Activated CD4-positive, alpha-beta T cell treated with anti-CD3 and anti-CD28 coated beads, Interleukin-2, amount 10 ng/mL, durations not matched to agents 24 days and 14 days (primary cell): ENCODE results near the gene ATF1. TPM values are rescaled to one million over a fixed set of nuclear protein-coding genes. Genes with fewer than 3 reads are reported as not detected.

ENCODE experiments used
- DNase-seq: peaks from one replicate; pipeline ENCODE4 v3.0.0; 2022
- H3K27ac Mint-ChIP-seq: one replicate; pipeline ENCODE4 v1.8.0; 2022; ENCODE audit warnings: mild to moderate bottlenecking, mixed read lengths
- H3K27me3 Mint-ChIP-seq: one replicate; pipeline ENCODE4 v1.8.0; 2022; ENCODE audit warnings: mixed read lengths
- H3K36me3 Mint-ChIP-seq: one replicate; pipeline ENCODE4 v1.8.0; 2022; ENCODE audit warnings: low read depth, mild to moderate bottlenecking, mixed read lengths
- H3K4me1 Mint-ChIP-seq: one replicate; pipeline ENCODE4 v1.8.0; 2021; ENCODE audit warnings: mixed read lengths
- H3K4me3 Mint-ChIP-seq: one replicate; pipeline ENCODE4 v1.8.0; 2022; ENCODE audit warnings: mild to moderate bottlenecking, moderate library complexity, mixed read lengths
- H3K9me3 Mint-ChIP-seq: one replicate; pipeline ENCODE4 v1.8.0; 2021; ENCODE audit warnings: mixed read lengths
- intact Hi-C: fragments of 100-400 bp; cut with micrococcal nuclease; formaldehyde crosslinking; loops from one replicate; pipeline ENCODE4 v1.15.1; 2023
- total RNA-seq: library from RNA; stranded (reverse); gene quantifications from 2 replicates; pipeline ENCODE4 v1.2.3, GENCODE V29; 2022

Gene ATF1
- total RNA-seq, 1 donor from 2014 or later = 67.6 TPM

DNA sequence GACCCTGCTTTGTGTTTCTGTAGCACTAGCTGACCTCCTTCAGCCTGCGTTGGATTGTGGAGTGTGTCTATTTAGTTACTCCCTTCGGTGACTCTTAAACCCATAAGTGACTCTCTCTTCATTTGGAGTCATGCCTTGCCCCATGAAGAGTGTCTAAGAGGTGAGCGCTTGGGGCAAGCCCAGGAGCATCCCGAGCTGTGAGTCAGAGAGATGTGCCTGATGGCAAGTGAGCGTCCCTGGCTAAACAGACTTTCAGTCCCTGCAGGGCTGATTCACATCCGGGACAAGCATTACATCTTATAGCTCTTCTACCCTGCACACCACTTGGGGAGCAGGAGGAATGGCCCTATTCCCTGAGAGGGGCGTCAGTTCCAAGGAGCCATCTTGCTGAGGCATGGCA, 24.3 kb upstream of the ATF1 start:
- DNase-seq = no peak
- no peak overlapping the region for H3K27ac Mint-ChIP-seq
- H3K9me3 Mint-ChIP-seq = no peaks in the 10 kb centered on the region

DNA sequence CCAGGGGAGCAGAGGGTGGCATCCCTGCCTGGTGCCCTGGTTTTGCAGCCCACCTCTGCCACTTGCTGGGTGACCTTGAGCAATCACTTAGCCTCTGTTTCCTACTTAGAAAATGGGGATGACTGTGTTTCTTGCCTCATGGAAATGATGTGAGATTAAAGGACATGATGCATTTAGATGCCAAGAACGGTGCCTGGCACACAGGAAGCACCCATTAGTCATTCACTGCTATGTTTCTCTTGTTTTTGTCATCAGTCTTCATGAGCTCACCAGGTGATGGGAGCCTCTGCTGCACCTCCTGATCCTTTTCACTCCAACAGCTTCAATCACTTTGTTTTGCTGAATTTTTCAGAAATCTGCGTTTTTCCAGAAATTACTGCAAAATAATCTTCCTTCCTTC, 23.6 kb upstream of the ATF1 start:
- Mint-ChIP-seq H3K36me3 (peaks cover 49% of the 10 kb centered on the region), H3K4me1 (no peaks in the 10 kb centered on the region), H3K9me3 (no peaks in the 10 kb centered on the region), H3K27me3 (no peaks in the 10 kb centered on the region), H3K27ac (no peak overlapping the region), H3K4me3 (no peak overlapping the region)
- intact Hi-C loops = no loop called here
- DNase-seq = no peak

More for the DNA sequence above, 24.3 kb upstream of the ATF1 start:
- Mint-ChIP-seq H3K27me3 (no peaks in the 10 kb centered on the region), H3K4me1 (no peaks in the 10 kb centered on the region), H3K4me3 (no peak overlapping the region), H3K36me3 (peaks cover 55% of the 10 kb centered on the region)
- intact Hi-C loops = no loop called here

DNA sequence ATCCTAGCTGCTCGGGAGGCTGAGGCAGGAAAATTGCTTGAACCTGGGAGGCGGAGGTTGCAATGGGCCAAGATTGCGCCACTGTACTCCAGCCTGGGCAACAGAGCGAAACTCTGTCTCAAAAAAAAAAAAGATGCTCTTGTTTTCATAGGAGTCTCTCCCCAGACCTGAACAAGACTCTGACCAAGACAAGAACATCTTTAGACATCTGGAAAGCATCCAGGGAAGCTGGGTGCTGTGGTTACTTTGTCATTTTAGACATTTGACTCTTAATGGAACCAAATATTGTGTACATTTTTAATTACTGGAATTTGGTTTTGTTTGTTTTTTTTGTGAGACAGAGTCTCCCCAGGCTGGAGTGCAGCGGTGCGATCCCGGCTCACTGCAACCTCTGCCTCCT, 21.1 kb upstream of the ATF1 start:
- H3K9me3 Mint-ChIP-seq = no peaks in the 10 kb centered on the region
- H3K27me3 Mint-ChIP-seq = no peaks in the 10 kb centered on the region
- no peak overlapping the region for H3K4me3 Mint-ChIP-seq
- peaks cover 46% of the 10 kb centered on the region for H3K36me3 Mint-ChIP-seq
- intact Hi-C loops = no loop called here
- DNase-seq = no peak
- no peak overlapping the region for H3K27ac Mint-ChIP-seq
- no peaks in the 10 kb centered on the region for H3K4me1 Mint-ChIP-seq

DNA sequence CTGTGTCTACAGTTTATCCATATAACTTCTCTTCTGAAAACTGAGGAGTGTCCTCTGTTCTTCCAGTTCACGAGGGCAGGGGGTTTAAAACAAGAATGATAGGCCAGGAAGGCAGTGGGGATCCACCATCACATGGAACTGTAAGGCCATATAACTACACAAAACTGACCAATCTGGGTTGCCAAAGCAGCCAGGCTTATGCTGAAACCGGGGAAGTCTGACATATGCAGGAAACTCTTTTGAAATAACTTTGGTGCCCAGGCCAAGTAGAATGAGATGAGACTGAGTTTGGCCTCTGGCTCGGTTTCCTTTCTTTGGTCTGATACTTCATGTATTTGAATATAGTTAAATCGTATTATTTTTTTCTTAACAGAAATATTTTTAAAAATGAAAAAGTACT, 18.0 kb upstream of the ATF1 start:
- Mint-ChIP-seq H3K4me3 (no peak overlapping the region), H3K27me3 (no peaks in the 10 kb centered on the region), H3K9me3 (no peaks in the 10 kb centered on the region), H3K4me1 (no peaks in the 10 kb centered on the region), H3K27ac (no peak overlapping the region), H3K36me3 (peaks cover 39% of the 10 kb centered on the region)
- intact Hi-C loops = no loop called here
- no peak for DNase-seq

DNA sequence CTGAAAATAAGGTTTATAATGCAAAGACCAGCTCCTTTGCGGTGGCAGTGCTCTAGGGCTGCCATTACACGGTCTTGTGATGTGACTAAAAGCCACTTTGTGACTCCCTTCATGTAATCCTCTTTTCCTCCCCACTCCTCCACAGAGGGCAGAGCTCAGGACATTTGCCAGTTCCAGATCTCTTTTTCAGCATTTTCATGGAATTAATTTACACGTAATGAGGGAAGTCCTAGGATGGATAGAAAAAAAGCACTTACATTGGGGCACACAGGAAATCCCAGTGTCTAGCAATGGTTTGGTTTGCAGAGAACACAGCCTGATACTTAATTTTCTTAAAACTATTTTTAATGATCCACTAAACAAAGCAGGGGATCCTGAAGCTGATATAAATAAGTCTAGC, 17.5 kb upstream of the ATF1 start:
- no peaks in the 10 kb centered on the region for H3K4me1 Mint-ChIP-seq
- no peak overlapping the region for H3K27ac Mint-ChIP-seq
- H3K27me3 Mint-ChIP-seq = no peaks in the 10 kb centered on the region
- peaks cover 33% of the 10 kb centered on the region for H3K36me3 Mint-ChIP-seq
- intact Hi-C loops = no loop called here
- no peaks in the 10 kb centered on the region for H3K9me3 Mint-ChIP-seq
- no peak overlapping the region for H3K4me3 Mint-ChIP-seq
- DNase-seq = no peak

DNA sequence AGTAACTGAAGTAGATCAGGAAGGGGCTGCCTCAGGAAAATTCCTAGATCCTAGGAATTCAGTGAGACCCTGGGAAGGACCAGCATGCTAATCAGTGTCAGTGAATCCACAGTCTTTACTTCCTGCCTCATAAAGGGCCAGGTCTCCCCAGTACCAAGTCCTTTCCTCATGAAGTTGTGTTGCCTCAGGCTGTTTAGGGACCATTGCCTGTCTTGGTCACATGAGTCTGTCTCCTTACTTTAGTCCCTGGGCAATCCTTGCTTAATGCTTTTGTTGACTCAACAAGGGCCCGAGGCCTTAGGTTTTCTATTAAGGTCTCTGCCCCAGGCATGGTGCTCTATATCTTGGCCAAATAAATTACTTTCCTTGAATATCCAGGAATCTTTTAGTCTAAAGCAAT, 16.1 kb upstream of the ATF1 start:
- DNase-seq = no peak
- Mint-ChIP-seq H3K4me3 (no peak overlapping the region), H3K27ac (no peak overlapping the region), H3K4me1 (no peaks in the 10 kb centered on the region), H3K27me3 (no peaks in the 10 kb centered on the region), H3K9me3 (no peaks in the 10 kb centered on the region), H3K36me3 (peaks cover 25% of the 10 kb centered on the region)
- intact Hi-C loops = no loop called here

DNA sequence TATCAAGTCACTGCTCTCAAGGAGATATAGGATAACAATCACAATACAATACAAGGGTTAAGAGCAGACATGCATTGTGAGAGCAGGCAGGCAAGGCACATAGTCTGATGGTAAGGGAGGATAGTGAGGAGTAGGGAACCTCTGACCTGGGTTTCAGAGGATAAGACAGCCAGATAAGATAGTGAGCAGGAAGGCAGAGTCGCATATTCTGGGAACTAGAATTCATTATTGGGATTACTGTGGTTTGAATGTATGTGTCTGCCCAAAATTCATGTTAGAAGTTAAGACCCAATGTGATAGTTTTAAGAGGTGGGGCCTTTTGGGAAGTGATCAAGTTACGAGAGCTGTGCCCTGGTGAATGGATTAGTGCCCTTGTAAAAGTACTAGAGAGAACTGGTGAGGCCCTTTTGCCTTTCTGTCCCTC, 14.4 kb upstream of the ATF1 start:
- H3K4me1 Mint-ChIP-seq = no peaks in the 10 kb centered on the region
- peaks cover 21% of the 10 kb centered on the region for H3K36me3 Mint-ChIP-seq
- intact Hi-C loops = no loop called here
- H3K27ac Mint-ChIP-seq = no peak overlapping the region
- no peak for DNase-seq
- H3K4me3 Mint-ChIP-seq = no peak overlapping the region
- no peaks in the 10 kb centered on the region for H3K9me3 Mint-ChIP-seq
- no peaks in the 10 kb centered on the region for H3K27me3 Mint-ChIP-seq

DNA sequence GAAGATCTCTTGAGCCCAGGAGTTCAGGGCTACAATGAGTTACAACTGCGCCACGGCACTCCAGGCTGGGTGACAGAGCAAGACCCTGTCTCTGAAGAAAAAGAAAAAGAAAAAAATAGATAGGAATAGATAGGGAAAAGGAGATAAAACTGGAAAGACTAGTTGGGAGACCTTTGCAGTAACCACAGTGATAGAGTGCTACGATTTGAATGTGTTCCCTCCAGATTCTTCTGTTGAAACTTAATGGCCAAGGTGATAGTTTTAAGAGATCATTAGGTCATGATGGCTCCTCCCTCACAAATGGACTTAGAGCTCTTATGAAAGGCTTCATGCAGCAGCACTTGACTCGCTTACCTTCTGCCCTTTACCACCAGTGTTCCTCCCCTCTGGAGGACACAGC, 13.5 kb upstream of the ATF1 start:
- Mint-ChIP-seq H3K27me3 (no peaks in the 10 kb centered on the region), H3K4me1 (no peaks in the 10 kb centered on the region), H3K36me3 (peaks cover 20% of the 10 kb centered on the region), H3K9me3 (no peaks in the 10 kb centered on the region), H3K27ac (no peak overlapping the region), H3K4me3 (no peak overlapping the region)
- intact Hi-C loops = no loop called here
- DNase-seq = no peak

DNA sequence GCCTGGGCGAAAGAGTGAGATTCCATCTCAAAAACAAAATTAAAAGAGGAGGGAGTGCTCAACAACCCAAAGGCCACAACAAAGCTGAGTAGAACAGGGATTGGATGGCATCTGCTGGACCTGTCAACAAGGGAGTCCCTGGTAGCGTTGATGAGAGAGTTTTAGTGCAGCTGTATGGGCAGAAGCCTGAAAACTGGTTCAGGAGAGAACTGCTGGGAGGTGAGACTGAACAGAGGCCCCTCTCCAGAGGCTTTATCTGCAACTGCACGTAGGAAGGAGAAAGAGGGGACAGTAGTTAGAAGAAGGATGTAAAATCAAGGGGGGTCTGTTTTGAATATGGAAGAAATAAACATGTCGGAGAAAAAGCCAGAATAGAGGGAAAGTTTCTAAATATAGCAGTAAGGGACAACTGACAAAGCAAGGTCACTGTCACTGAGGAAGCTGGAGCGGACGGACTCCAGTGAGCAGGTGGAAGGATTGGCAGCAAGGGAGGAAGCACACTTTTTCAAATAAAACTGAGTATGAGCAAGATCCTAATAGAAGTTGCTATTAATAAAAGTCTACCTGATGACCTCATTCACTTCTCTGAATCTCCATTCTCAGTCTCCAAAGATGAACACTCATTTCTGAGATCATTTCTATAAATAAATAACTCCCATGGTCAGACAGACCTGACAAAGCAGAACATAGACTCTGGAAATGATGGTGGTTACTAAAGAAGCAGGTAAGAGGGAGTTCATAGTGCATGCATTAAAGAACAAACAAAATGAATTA, 11.8 kb upstream of the ATF1 start:
- peak overlapping the region; percentile 17 for H3K27ac Mint-ChIP-seq
- intact Hi-C loops = no loop called here
- H3K4me1 Mint-ChIP-seq = no peaks in the 10 kb centered on the region
- no peak for DNase-seq
- no peak overlapping the region for H3K4me3 Mint-ChIP-seq
- H3K36me3 Mint-ChIP-seq = peaks cover 12% of the 10 kb centered on the region
- no peaks in the 10 kb centered on the region for H3K27me3 Mint-ChIP-seq
- H3K9me3 Mint-ChIP-seq = no peaks in the 10 kb centered on the region

DNA sequence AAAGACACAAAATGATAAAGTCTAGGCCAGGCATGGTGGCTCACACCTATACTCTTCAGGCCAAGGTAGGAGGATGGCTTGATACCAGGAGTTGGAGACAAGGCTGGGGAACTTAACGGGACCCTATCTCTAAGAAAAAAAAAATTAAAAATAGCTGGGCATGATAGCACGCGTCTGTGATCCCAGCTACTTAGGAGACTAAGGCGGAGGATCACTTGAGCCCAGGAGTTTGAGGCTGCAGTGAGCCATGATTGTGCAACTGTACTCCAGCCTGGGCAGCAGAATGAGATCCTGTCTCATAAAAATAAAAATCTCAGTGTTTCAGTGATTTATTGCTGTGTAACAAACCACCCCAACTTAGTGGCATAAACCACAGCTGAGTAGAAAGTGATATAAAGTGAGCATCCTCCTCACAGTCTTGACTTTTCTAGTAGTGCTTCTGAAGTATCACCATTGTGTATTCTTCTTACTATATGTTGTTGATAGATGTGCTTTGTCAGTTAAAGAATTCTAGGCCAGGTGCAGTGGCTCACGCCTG, 10.6 kb upstream of the ATF1 start:
- DNase-seq = no peak
- Mint-ChIP-seq H3K9me3 (no peaks in the 10 kb centered on the region), H3K27ac (no peak overlapping the region), H3K4me3 (no peak overlapping the region), H3K36me3 (peaks cover 10% of the 10 kb centered on the region), H3K4me1 (no peaks in the 10 kb centered on the region), H3K27me3 (no peaks in the 10 kb centered on the region)
- intact Hi-C loops = no loop called here

DNA sequence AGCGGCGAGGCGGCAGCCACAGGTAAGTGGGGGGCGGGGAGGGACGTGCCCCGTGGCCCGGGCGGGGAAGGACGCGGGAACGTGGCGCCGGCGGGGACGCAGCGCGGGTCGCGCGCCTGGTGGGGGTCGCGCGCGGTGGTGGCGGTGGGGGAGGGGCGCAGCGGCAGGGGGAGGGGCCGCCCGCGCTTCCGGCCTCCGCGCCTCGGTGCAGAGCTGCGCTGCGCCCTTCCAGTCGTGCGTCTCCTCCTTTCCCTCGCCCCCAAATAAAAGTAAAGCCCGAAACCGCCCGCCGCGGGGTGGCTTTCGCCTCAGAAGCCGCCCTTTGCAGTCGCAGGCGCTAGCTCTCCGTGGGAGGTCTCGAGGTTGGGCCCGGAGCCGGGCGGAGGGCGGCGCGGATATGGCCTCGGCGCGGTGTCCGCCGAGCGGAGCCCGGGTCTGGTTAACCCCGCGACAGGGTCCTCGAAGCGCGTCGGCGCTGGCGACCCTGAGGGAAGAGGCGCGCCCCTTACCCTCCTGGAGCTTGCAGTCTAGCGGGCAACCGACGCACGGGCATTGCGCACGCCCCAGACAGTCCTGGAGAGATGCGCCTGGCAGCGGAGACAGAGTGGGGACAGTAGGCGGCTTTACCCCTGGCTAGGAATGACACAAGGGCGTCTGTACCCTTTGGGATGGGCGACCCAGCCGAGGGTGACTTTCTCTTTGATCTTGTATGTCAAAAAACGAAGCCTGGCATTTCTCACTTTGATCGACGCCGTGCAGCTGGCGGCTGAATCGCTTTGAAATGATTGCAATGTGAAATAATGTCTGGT, 589 bp downstream of the ATF1 start:
- intact Hi-C loops = loop anchor here (1.0 to 10.0 kb wide), 7 partner anchors 60 to 560 kb away; partner anchors contain the start of genes BIN2, DAZAP2 and SLC11A2
- peak overlapping the region; percentile 99 for H3K27ac Mint-ChIP-seq
- peak overlapping the region; percentile 94 for H3K4me3 Mint-ChIP-seq
- H3K36me3 Mint-ChIP-seq = peaks cover 11% of the 10 kb centered on the region
- DNase-seq = peak; percentile 92
- no peaks in the 10 kb centered on the region for H3K9me3 Mint-ChIP-seq
- H3K4me1 Mint-ChIP-seq = peaks cover 31% of the 10 kb centered on the region
- no peaks in the 10 kb centered on the region for H3K27me3 Mint-ChIP-seq

DNA sequence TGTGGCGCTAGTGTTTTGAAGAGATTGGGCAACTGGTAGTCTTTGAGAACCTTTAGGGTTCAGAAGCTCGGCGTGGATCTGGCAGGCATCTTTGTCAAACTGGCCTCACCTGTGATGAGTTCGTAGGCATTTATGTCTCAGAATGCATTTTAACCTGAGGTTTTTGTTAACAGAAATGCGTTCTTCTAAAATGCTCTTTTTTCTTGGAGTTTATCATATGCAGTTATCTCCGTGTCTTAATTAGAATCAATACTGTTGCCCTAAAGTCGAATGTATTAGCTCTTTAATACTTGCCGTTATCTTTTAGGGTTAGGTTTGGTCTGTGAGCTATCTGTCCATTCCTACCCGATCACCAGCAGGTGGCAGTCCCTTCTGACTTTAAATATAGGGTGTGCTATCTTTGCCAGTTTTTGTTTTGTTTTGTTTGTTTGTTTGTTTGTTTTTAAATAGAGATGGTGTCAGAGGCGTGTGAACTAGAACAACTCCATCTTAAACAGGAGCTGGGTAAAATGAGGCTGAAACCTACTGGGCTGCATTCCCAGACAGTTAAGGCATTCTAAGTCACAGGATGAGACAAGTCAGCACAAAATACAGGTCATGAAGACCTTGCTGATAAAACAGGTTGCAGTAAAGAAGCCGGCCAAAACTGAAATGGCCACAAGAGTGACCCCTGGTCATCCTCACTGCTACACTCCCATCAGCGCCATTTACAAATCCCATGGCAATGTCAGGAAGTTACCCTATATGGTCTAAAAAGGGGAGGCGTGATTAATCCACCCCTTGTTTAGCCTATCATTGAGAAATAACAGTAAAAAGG, 1.4 kb downstream of the ATF1 start:
- Mint-ChIP-seq H3K4me1 (peaks cover 31% of the 10 kb centered on the region), H3K27me3 (no peaks in the 10 kb centered on the region), H3K27ac (peak overlapping the region; percentile 95), H3K36me3 (peaks cover 12% of the 10 kb centered on the region), H3K9me3 (no peaks in the 10 kb centered on the region), H3K4me3 (peak overlapping the region; percentile 94)
- peak; percentile 85 for DNase-seq
- intact Hi-C loops = loop anchor here (1.0 to 10.0 kb wide), 6 partner anchors 59 to 559 kb away; partner anchors contain the start of genes BIN2 and SLC11A2

DNA sequence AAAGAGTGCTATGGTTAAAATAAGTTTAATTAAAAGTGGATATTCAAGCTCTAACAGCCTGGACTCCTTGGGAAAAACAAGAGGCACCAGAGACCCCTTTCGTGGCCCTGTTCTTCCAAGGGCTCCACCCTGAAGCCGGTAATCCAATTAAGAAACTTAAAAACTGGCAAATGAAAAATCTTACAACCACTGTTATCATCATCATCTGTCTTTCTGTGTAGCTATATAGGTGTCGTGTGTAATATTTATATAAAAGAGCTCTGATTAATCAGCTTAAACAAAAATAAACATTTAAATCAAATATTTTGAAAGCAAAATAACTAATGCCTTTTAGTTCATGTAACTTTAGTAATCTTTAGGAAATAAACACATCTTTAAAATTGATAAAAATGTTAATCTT, 4.5 kb downstream of the ATF1 start:
- no peak overlapping the region for H3K4me3 Mint-ChIP-seq
- no peak for DNase-seq
- no peaks in the 10 kb centered on the region for H3K27me3 Mint-ChIP-seq
- intact Hi-C loops = loop anchor here (10.0 kb wide), 1 partner anchor 556 kb away; the partner anchor contains the start of gene BIN2
- no peak overlapping the region for H3K27ac Mint-ChIP-seq
- H3K4me1 Mint-ChIP-seq = peaks cover 18% of the 10 kb centered on the region
- peaks cover 27% of the 10 kb centered on the region for H3K36me3 Mint-ChIP-seq
- H3K9me3 Mint-ChIP-seq = peaks cover 7% of the 10 kb centered on the region
